Lower lobe of right lung (tissue), 2 donors: ENCODE data around the gene IPO4. TPM values are rescaled to one million over a fixed set of nuclear protein-coding genes. Genes with fewer than 3 reads are reported as not detected.
"Not testable (repeated sequence)": the region's sequence is repeated elsewhere in the genome, so short reads cannot be mapped to it uniquely, and the experiment has no call there.

Experiments
- ATAC-seq, 2 donors: fragments of 200-7000 bp; cut with Tn5 transposase; one replicate each; pipeline ENCODE4 v1.9.1; 2020 to 2022; ENCODE audit warnings: mild to moderate bottlenecking in 2 of 2, moderate library complexity in 2 of 2
- DNase-seq: peaks from one replicate; pipeline ENCODE4 v3.0.0-alpha.2; 2020
- H3K27ac ChIP-seq: fragments of 200-600 bp; one replicate; pipeline ENCODE4 v1.8.0; 2022
- H3K27me3 ChIP-seq: fragments of 200-600 bp; one replicate; pipeline ENCODE4 v1.8.0; 2022; ENCODE audit warnings: low read depth
- H3K36me3 ChIP-seq: fragments of 200-600 bp; one replicate; pipeline ENCODE4 v1.8.0; 2022; ENCODE audit warnings: mild to moderate bottlenecking
- H3K4me1 ChIP-seq: fragments of 200-600 bp; one replicate; pipeline ENCODE4 v1.8.0; 2022
- H3K4me3 ChIP-seq: fragments of 200-600 bp; one replicate; pipeline ENCODE4 v1.8.0; 2022; ENCODE audit warnings: mild to moderate bottlenecking
- H3K9me3 ChIP-seq: fragments of 200-600 bp; one replicate; pipeline ENCODE4 v1.8.0; 2022
- CTCF ChIP-seq: fragments of 200-600 bp; IDR thresholded peaks from one replicate; pipeline ENCODE4 v1.8.0; 2022; ENCODE audit warnings: antibody characterized with exemption, mild to moderate bottlenecking
- intact Hi-C: fragments of 100-400 bp; cut with DNase I; formaldehyde crosslinking; loops from one replicate; pipeline ENCODE4 v1.11.0; 2022
- total RNA-seq: library from RNA; stranded (reverse); fragmentation: NEBNext Ultra II Directional; extraction: Animal tissue kit (Norgen Biotek cat#: 25700); gene quantifications from one replicate; pipeline ENCODE4 v1.2.1, GENCODE V29; 2021
- donor health status: DM: no; HTN: yes; CAD: no; lungs with severe emphysema.

IPO4 gene
- total RNA-seq, 1 donor from 2014 or later = 18.3 TPM

- Histone ChIP-seq H3K4me1 (peaks cover 29% of the 10 kb centered on the region), H3K9me3 (no peaks in the 10 kb centered on the region), H3K27me3 (no peaks in the 10 kb centered on the region), H3K36me3 (peaks cover 39% of the 10 kb centered on the region), H3K27ac (peak overlapping the region; percentile 91), H3K4me3 (peak overlapping the region; percentile 83)
- ATAC-seq (peak; percentile 1 to 5), DNase-seq (no peak)
- intact Hi-C loops = no loop called here
- TF ChIP-seq CTCF = no peak
These were observed 42.9 kb upstream of the IPO4 start for GRCh38 chr14:24231263-24232120.

GRCh38 chr14:24228902-24229301 lies 40.3 kb upstream of the IPO4 start:
- no peak for TF ChIP-seq CTCF
- Histone ChIP-seq H3K9me3 (no peaks in the 10 kb centered on the region), H3K27me3 (no peaks in the 10 kb centered on the region), H3K36me3 (peaks cover 21% of the 10 kb centered on the region), H3K4me3 (no peak overlapping the region), H3K4me1 (peaks cover 22% of the 10 kb centered on the region), H3K27ac (no peak overlapping the region)
- DNase-seq (no peak), ATAC-seq (no peak)
- intact Hi-C loops = no loop called here

- no peak for DNase-seq
- no peak overlapping the region for H3K4me3 ChIP-seq
- H3K27me3 ChIP-seq = no peaks in the 10 kb centered on the region
- peaks cover 20% of the 10 kb centered on the region for H3K36me3 ChIP-seq
- intact Hi-C loops = no loop called here
- TF ChIP-seq CTCF = no peak
- no peak for ATAC-seq
- H3K27ac ChIP-seq = no peak overlapping the region
- H3K4me1 ChIP-seq = peaks cover 10% of the 10 kb centered on the region
- H3K9me3 ChIP-seq = no peaks in the 10 kb centered on the region
These were observed 37.9 kb upstream of the IPO4 start for GRCh38 chr14:24226473-24226872.

GRCh38 chr14:24224618-24225071 lies 36.0 kb upstream of the IPO4 start:
- DNase-seq = no peak
- Histone ChIP-seq H3K4me1 (no peaks in the 10 kb centered on the region), H3K27me3 (no peaks in the 10 kb centered on the region), H3K36me3 (peaks cover 22% of the 10 kb centered on the region), H3K27ac (no peak overlapping the region), H3K4me3 (no peak overlapping the region), H3K9me3 (no peaks in the 10 kb centered on the region)
- TF ChIP-seq CTCF = no peak
- ATAC-seq = no peak
- intact Hi-C loops = no loop called here

- H3K27me3 ChIP-seq, intact Hi-C loops, DNase-seq, ATAC-seq, H3K9me3 ChIP-seq, H3K4me1 ChIP-seq, H3K27ac ChIP-seq, H3K4me3 ChIP-seq: not testable (repeated sequence)
- peaks cover 20% of the 10 kb centered on the region for H3K36me3 ChIP-seq
These were observed 34.4 kb upstream of the IPO4 start for GRCh38 chr14:24222987-24223386.

GRCh38 chr14:24219521-24219920 lies 30.9 kb upstream of the IPO4 start:
- no peak overlapping the region for H3K27ac ChIP-seq
- no peaks in the 10 kb centered on the region for H3K9me3 ChIP-seq
- intact Hi-C loops = no loop called here
- peaks cover 15% of the 10 kb centered on the region for H3K4me1 ChIP-seq
- TF ChIP-seq CTCF = no peak
- H3K27me3 ChIP-seq = no peaks in the 10 kb centered on the region
- H3K36me3 ChIP-seq = peaks cover 15% of the 10 kb centered on the region
- DNase-seq = no peak
- no peak for ATAC-seq
- no peak overlapping the region for H3K4me3 ChIP-seq
